H9 (cell line): Measurements from ENCODE around the gene ITPR1. TPM values are rescaled to one million over a fixed set of nuclear protein-coding genes. Genes with fewer than 3 reads are reported as not detected.

Experiments
- DNase-seq: peaks from one replicate; pipeline ENCODE4 v3.0.0-alpha.2; 2017
- H2AFZ ChIP-seq: one replicate; pipeline ENCODE4 v1.6.1; 2013; ENCODE audit warnings: mild to moderate bottlenecking, low read length, control low read depth, moderate library complexity
- H2AK5ac ChIP-seq: 2 replicates; pipeline ENCODE4 v1.6.1; 2013; ENCODE audit warnings: low read length, control low read depth, mixed read lengths; ENCODE audit not compliant: insufficient read length
- H2BK120ac ChIP-seq: one replicate; pipeline ENCODE4 v1.6.1; 2013; ENCODE audit warnings: low read depth, mild to moderate bottlenecking, low read length, control low read depth, inconsistent platforms; ENCODE audit not compliant: poor library complexity, severe bottlenecking
- H2BK12ac ChIP-seq: 2 replicates; pipeline ENCODE4 v1.6.1; 2013; ENCODE audit warnings: low read length, control low read depth, mixed read lengths, low read depth; ENCODE audit not compliant: insufficient read length
- H2BK15ac ChIP-seq: 2 replicates; pipeline ENCODE4 v1.6.1; 2013; ENCODE audit warnings: low read depth, low read length, control low read depth
- H2BK20ac ChIP-seq: one replicate; pipeline ENCODE4 v1.6.1; 2013; ENCODE audit warnings: low read depth, mild to moderate bottlenecking, low read length, control low read depth, inconsistent platforms; ENCODE audit not compliant: poor library complexity, severe bottlenecking
- H2BK5ac ChIP-seq: 2 replicates; pipeline ENCODE4 v1.6.1; 2013; ENCODE audit warnings: low read length, control low read depth, mixed read lengths; ENCODE audit not compliant: insufficient read length
- H3K14ac ChIP-seq: 2 replicates; pipeline ENCODE4 v1.6.1; 2013; ENCODE audit warnings: low read length, control low read depth; ENCODE audit not compliant: insufficient read depth
- H3K18ac ChIP-seq: 2 replicates; pipeline ENCODE4 v1.6.1; 2013; ENCODE audit warnings: low read depth, mild to moderate bottlenecking, mixed read lengths, low read length, control low read depth; ENCODE audit not compliant: insufficient read length
- H3K23ac ChIP-seq: 2 replicates; pipeline ENCODE4 v1.6.1; 2013; ENCODE audit warnings: low read length, control low read depth, mixed read lengths, low read depth; ENCODE audit not compliant: insufficient read length
- H3K23me2 ChIP-seq: 2 replicates; pipeline ENCODE4 v1.6.1; 2013; ENCODE audit warnings: low read depth, mild to moderate bottlenecking, mixed read lengths, low read length, control low read depth; ENCODE audit not compliant: insufficient read length, poor library complexity, severe bottlenecking
- H3K27ac ChIP-seq: 2 replicates; pipeline ENCODE4 v1.5.1; 2013; ENCODE audit warnings: low read length, control low read depth, mixed read lengths, low read depth; ENCODE audit not compliant: insufficient read length
- H3K27me3 ChIP-seq: 2 replicates; pipeline ENCODE4 v1.6.1; 2013; ENCODE audit warnings: low read length, control low read depth, inconsistent platforms; ENCODE audit not compliant: insufficient read depth
- H3K4ac ChIP-seq: 2 replicates; pipeline ENCODE4 v1.6.1; 2013; ENCODE audit warnings: low read depth, mild to moderate bottlenecking, control low read depth, inconsistent platforms, low read length, moderate library complexity
- H3K4me1 ChIP-seq: 2 replicates; pipeline ENCODE4 v1.6.1; 2013; ENCODE audit warnings: low read length, control low read depth, inconsistent platforms; ENCODE audit not compliant: insufficient read depth
- H3K4me2 ChIP-seq: 2 replicates; pipeline ENCODE4 v1.6.1; 2013; ENCODE audit warnings: low read length, control low read depth, mixed read lengths; ENCODE audit not compliant: insufficient read length, insufficient read depth
- H3K56ac ChIP-seq: 2 replicates; pipeline ENCODE4 v1.6.1; 2013; ENCODE audit warnings: low read depth, mild to moderate bottlenecking, mixed read lengths, low read length, control low read depth; ENCODE audit not compliant: insufficient read length
- H3K79me1 ChIP-seq: 2 replicates; pipeline ENCODE4 v1.6.1; 2013; ENCODE audit warnings: low read depth, mild to moderate bottlenecking, moderate library complexity, low read length, control low read depth, inconsistent platforms; ENCODE audit not compliant: insufficient read depth, poor library complexity, severe bottlenecking
- H3K79me2 ChIP-seq: 2 replicates; pipeline ENCODE4 v1.6.1; 2013; ENCODE audit warnings: low read length, control low read depth, inconsistent platforms; ENCODE audit not compliant: insufficient read depth
- H3K9ac ChIP-seq: 2 replicates; pipeline ENCODE4 v1.6.1; 2013; ENCODE audit warnings: low read length, control low read depth, mixed read lengths; ENCODE audit not compliant: insufficient read length; ENCODE audit errors: extremely low read depth
- H3K9me3 ChIP-seq: one replicate; pipeline ENCODE4 v1.6.1; 2013; ENCODE audit warnings: low read depth, low read length, inconsistent platforms; ENCODE audit not compliant: control insufficient read depth
- H3T11ph ChIP-seq: one replicate; pipeline ENCODE4 v1.6.1; 2013; ENCODE audit warnings: mild to moderate bottlenecking, low read length, control low read depth, inconsistent platforms
- H4K20me1 ChIP-seq: one replicate; pipeline ENCODE4 v1.6.1; 2013; ENCODE audit not compliant: control insufficient read depth, insufficient read length, insufficient read depth
- H4K5ac ChIP-seq: 2 replicates; pipeline ENCODE4 v1.6.1; 2013; ENCODE audit warnings: low read depth, mild to moderate bottlenecking, mixed read lengths, low read length, control low read depth; ENCODE audit not compliant: insufficient read length
- H4K8ac ChIP-seq: replicated peaks from 2 replicates; pipeline ENCODE4 v1.6.1; 2013; ENCODE audit warnings: low read length, control low read depth, mixed read lengths, low read depth; ENCODE audit not compliant: insufficient read length
- H4K91ac ChIP-seq: 2 replicates; pipeline ENCODE4 v1.6.1; 2013; ENCODE audit warnings: low read depth, mild to moderate bottlenecking, moderate library complexity, mixed read lengths, low read length, control low read depth; ENCODE audit not compliant: insufficient read length
- H3K27ac Mint-ChIP-seq, 3 experiments: 2 replicates in 2 of 3; 3 replicates in 1 of 3; pipeline ENCODE4 v1.8.0; 2020 to 2021; ENCODE audit warnings: mixed read lengths in 3 of 3, mild to moderate bottlenecking in 1 of 3, moderate library complexity in 1 of 3
- H3K27me3 Mint-ChIP-seq: 2 replicates; pipeline ENCODE4 v1.8.0; 2021; ENCODE audit warnings: low read depth, mild to moderate bottlenecking, moderate library complexity, mixed read lengths
- H3K36me3 Mint-ChIP-seq, 3 experiments: 2 replicates in 2 of 3; 3 replicates in 1 of 3; pipeline ENCODE4 v1.8.0; 2020 to 2021; ENCODE audit warnings: low read depth in 3 of 3, mixed read lengths in 3 of 3; ENCODE audit not compliant: insufficient read depth in 1 of 3
- H3K4me1 Mint-ChIP-seq, 2 experiments: 2 replicates each; pipeline ENCODE4 v1.8.0; 2020; ENCODE audit warnings: mixed read lengths in 2 of 2
- H3K4me3 Mint-ChIP-seq, 2 experiments: 2 replicates in 1 of 2; 3 replicates in 1 of 2; pipeline ENCODE4 v1.8.0; 2020 to 2021; ENCODE audit warnings: mild to moderate bottlenecking in 2 of 2, mixed read lengths in 2 of 2, moderate library complexity in 1 of 2
- H3K9me3 Mint-ChIP-seq, 2 experiments: 2 replicates in 1 of 2; 3 replicates in 1 of 2; pipeline ENCODE4 v1.8.0; 2020; ENCODE audit warnings: mild to moderate bottlenecking in 2 of 2, mixed read lengths in 2 of 2, moderate library complexity in 1 of 2
- total RNA-seq: library from RNA; stranded (reverse); gene quantifications from 2 replicates; pipeline ENCODE4 v1.2.1, GENCODE V29; 2021
- TF ChIP-seq, protein P1 (sequence below): fragments of 200-600 bp; sonication (generic); conservative IDR thresholded peaks from 3 replicates; pipeline ENCODE4 v1.8.0; 2021; ENCODE audit warnings: antibody characterized with exemption, mild to moderate bottlenecking

ITPR1 gene
- total RNA-seq, 1 experiment from 2014 or later: 4.2 TPM

DNA sequence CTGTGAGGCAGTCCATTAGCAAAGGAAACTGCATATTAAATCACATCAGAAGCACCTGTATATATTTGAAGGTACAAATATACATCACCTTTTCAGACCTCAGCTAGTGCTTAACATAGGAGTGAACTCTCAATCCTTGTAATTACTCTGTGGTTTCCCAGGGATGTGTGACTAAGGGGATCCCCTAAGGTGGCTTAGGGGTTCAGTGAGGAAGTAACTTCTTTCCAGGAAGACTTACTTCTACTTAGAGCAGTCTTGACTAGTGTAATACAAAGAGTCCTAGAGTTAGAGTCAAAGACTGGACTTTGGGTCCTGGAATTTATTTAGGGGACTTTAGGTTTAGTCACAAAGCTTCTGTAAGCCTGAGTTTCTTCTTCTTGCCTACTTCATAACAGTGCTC lies 17.3 kb upstream of the ITPR1 start:
- peaks cover 3% of the 10 kb centered on the region; the same call in 1 of the 2 replicates for H3K4me1 ChIP-seq
- Mint-ChIP-seq H3K36me3 (no peaks in the 10 kb centered on the region), H3K27ac (no peak overlapping the region), H3K9me3 (no peaks in the 10 kb centered on the region), H3K27me3 (peaks cover 11% of the 10 kb centered on the region), H3K4me3 (no peak overlapping the region), H3K4me1 (peaks cover 3 to 4% of the 10 kb centered on the region in 2 experiments)
- no peak overlapping the region for H2BK15ac ChIP-seq
- no peaks in the 10 kb centered on the region for H3K23me2 ChIP-seq
- H3K56ac ChIP-seq: no peak overlapping the region
- no peak overlapping the region for H2BK120ac ChIP-seq
- H3K23ac ChIP-seq: no peak overlapping the region
- H3K9ac ChIP-seq: no peak overlapping the region
- H3T11ph ChIP-seq: no peak overlapping the region
- H4K8ac ChIP-seq: no peak overlapping the region
- no peaks in the 10 kb centered on the region for H3K27me3 ChIP-seq
- H4K5ac ChIP-seq: no peak overlapping the region
- H3K79me1 ChIP-seq: no peaks in the 10 kb centered on the region
- H3K79me2 ChIP-seq: no peaks in the 10 kb centered on the region
- no peak overlapping the region for H2BK12ac ChIP-seq
- no peak overlapping the region for H2BK20ac ChIP-seq
- no peak overlapping the region for H3K27ac ChIP-seq
- DNase-seq: no peak
- no peak overlapping the region for H3K14ac ChIP-seq
- H3K9me3 ChIP-seq: no peaks in the 10 kb centered on the region
- H2BK5ac ChIP-seq: no peak overlapping the region
- no peak overlapping the region for H2AK5ac ChIP-seq
- no peak overlapping the region for H3K18ac ChIP-seq
- H3K4me2 ChIP-seq: no peak overlapping the region
- H3K4ac ChIP-seq: no peak overlapping the region
- no peaks in the 10 kb centered on the region for H4K20me1 ChIP-seq
- H4K91ac ChIP-seq: no peak overlapping the region
- no peak overlapping the region for H2AFZ ChIP-seq
- TF ChIP-seq, protein P1, sequence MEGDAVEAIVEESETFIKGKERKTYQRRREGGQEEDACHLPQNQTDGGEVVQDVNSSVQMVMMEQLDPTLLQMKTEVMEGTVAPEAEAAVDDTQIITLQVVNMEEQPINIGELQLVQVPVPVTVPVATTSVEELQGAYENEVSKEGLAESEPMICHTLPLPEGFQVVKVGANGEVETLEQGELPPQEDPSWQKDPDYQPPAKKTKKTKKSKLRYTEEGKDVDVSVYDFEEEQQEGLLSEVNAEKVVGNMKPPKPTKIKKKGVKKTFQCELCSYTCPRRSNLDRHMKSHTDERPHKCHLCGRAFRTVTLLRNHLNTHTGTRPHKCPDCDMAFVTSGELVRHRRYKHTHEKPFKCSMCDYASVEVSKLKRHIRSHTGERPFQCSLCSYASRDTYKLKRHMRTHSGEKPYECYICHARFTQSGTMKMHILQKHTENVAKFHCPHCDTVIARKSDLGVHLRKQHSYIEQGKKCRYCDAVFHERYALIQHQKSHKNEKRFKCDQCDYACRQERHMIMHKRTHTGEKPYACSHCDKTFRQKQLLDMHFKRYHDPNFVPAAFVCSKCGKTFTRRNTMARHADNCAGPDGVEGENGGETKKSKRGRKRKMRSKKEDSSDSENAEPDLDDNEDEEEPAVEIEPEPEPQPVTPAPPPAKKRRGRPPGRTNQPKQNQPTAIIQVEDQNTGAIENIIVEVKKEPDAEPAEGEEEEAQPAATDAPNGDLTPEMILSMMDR: no peak
